NCI-H510A treated with DMSO at 0.1 percent for 48 hours (cell line): ENCODE measurements around the gene SEMA4F.
A peak's percentile ranks its signal among the peaks of the same experiment; 100 is the strongest.
"Not testable (repeated sequence)": the region's sequence is repeated elsewhere in the genome, so short reads cannot be mapped to it uniquely, and the experiment has no call there.

Experiments
- DNase-seq: peaks from one replicate; lab custom pipeline; 2025; lab: John Stamatoyannopoulos, UW

The SEMA4F gene

GRCh38 chr2:74653985-74654882, at the start of gene SEMA4F:
Gene SEMA4F (plus strand): TSS chr2:74654247. CDS start chr2:74654377, 130 bp downstream.
- peak; percentile 96 for DNase-seq

- DNase-seq = no peak
These were observed 47.1 kb upstream of the SEMA4F start for GRCh38 chr2:74606927-74607326.

GRCh38 chr2:74617122-74617521, 36.9 kb upstream of the SEMA4F start:
- DNase-seq = no peak

- DNase-seq = no peak
These were observed 35.5 kb upstream of the SEMA4F start for GRCh38 chr2:74618410-74619083.

GRCh38 chr2:74619651-74620297, 34.3 kb upstream of the SEMA4F start:
- no peak for DNase-seq

GRCh38 chr2:74620671-74621070, 33.4 kb upstream of the SEMA4F start:
- no peak for DNase-seq

GRCh38 chr2:74625658-74626425, 28.2 kb upstream of the SEMA4F start:
- DNase-seq = no peak

- DNase-seq = no peak
These were observed 25.4 kb upstream of the SEMA4F start for GRCh38 chr2:74628538-74629105.

GRCh38 chr2:74630454-74630853, 23.6 kb upstream of the SEMA4F start:
- not testable (repeated sequence) for DNase-seq

GRCh38 chr2:74632209-74632938, 21.7 kb upstream of the SEMA4F start:
- DNase-seq = no peak

GRCh38 chr2:74632939-74633312, 21.1 kb upstream of the SEMA4F start:
- no peak for DNase-seq

GRCh38 chr2:74639550-74639949, 14.5 kb upstream of the SEMA4F start:
- peak; percentile 22 for DNase-seq

- no peak for DNase-seq
These were observed 8.7 kb upstream of the SEMA4F start for GRCh38 chr2:74645344-74645743.

- DNase-seq = peak; percentile 44
These were observed 7.8 kb upstream of the SEMA4F start for GRCh38 chr2:74646201-74646600.

- no peak for DNase-seq
These were observed 7.1 kb upstream of the SEMA4F start for GRCh38 chr2:74646834-74647482.

- peak; percentile 21 for DNase-seq
These were observed 6.0 kb upstream of the SEMA4F start, which contains the start of gene M1AP for GRCh38 chr2:74648009-74648443. Gene M1AP (minus strand): TSS chr2:74648330. CDS start chr2:74640275, 8,055 bp downstream.

GRCh38 chr2:74653589-74653984, 460 bp upstream of the SEMA4F start:
- peak; percentile 25 for DNase-seq

GRCh38 chr2:74655579-74655978, 1.5 kb downstream of the SEMA4F start:
- DNase-seq = no peak

GRCh38 chr2:74658516-74658915, 4.5 kb downstream of the SEMA4F start:
- no peak for DNase-seq

- DNase-seq = no peak
These were observed 5.4 kb downstream of the SEMA4F start for GRCh38 chr2:74659462-74659861.
